Suppressor macrophage (primary cell): ENCODE data around the gene RALY.
"Not testable (repeated sequence)": the region's sequence is repeated elsewhere in the genome, so short reads cannot be mapped to it uniquely, and the experiment has no call there.

Experiments used
- DNase-seq, 4 experiments: peaks; one replicate each; pipeline ENCODE4 v3.0.0-alpha.2; 2020 to 2022

Gene RALY

GRCh38 chr20:34110025-34110744 lies 116.5 kb downstream of the RALY start:
- DNase-seq = no peak

- DNase-seq = peak; percentile 52 to 71 (median 67)
Observed at GRCh38 chr20:34110745-34111641, 117.3 kb downstream of the RALY start.

DNA sequence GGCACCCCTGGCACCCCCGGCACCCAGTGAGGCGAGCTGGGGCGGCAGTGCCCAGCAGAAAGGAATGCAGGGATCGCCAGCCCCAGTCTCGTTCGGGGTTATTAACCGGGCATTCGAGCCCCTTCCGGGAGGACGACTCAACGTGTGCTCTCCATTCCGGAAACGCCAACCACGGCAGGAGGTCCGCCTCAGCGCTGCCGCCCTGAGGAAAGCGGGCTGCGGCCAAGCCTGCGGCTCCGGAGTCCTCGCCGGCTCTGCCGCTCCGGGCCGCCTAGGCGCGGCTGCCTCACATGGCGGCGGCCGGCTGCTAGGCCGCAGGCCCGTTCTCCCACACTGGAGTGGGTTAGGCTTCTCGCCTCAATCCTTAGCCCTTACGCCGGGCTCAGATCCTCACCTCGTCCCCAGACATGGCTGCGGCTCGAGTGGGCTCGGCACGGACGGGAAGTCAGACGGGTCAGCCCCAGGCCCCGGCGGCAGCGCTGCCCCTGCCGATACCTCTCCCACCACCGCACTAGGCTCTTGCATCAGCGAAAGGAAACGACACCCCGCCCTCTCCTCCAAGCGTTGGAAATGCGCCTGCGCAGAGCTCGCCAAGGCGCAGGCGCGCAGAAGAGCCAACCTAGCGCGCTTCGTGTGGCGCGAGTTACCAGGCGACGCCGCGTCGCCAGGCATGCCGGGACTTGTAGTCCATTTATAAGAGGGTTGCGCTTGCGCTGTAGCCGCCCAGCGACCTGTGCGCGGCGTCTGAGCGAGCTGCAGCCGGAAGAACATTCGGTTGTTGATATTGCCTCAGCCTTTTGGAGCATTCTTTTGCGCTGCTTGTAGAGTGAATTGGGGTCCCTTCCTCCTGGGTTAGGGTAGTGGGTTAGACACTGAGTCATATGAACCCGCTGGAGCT lies 118.2 kb downstream of the RALY start, which contains the start of gene EIF2S2:
Gene EIF2S2 (minus strand): TSS at position 542 of the 898 bp plus-strand sequence. CDS start 133 bp downstream, at position 409.
- DNase-seq = peak; percentile 99 to 100 (median 100)

GRCh38 chr20:34112600-34113101 lies 118.9 kb downstream of the RALY start:
- peak in 3 of 4 experiments; percentile 48 to 54 (median 51) for DNase-seq

DNA sequence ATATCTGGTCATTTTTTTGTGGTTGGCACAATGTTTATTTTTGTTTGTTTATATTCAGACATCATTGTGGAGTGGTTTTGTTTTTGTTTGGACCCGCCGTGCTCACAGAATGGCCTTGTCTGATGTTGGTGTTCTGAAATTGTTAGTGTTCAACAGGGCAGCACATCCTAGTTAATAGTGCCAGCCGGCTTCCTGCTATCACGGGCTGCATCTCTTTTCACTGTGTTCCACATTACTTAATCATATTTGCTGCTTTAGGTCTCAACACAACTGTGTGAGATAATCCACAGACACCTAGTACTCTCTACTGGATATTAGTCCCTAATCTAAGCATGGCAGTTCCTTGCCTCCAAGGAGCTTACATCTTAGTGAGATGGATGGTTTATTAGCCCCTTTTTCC lies 121.1 kb downstream of the RALY start:
- no peak for DNase-seq

GRCh38 chr20:34115232-34115631 lies 121.5 kb downstream of the RALY start:
- no peak for DNase-seq

DNA sequence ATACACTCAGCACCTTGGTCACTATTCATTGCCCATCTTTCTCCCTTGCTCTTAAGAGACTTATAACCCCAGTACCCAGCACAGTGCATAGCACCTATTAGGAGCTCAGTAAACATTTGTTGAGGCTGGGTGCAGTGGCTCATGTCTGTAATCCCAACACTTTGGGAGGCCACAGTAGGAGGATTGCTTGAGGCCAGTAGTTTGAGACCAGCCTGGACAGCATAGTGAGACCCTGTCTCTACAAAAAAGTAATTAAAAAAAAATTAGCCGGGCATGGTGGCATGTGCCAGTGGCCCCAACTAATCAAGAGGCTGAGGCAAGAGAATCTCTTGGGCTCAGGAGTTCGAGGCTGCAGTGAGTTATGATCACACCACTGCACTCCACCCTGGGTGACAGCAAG lies 126.5 kb downstream of the RALY start:
- DNase-seq = no peak

GRCh38 chr20:34122274-34122980 lies 128.7 kb downstream of the RALY start:
- no peak for DNase-seq

GRCh38 chr20:34123309-34123708 lies 129.6 kb downstream of the RALY start:
- DNase-seq = no peak

DNA sequence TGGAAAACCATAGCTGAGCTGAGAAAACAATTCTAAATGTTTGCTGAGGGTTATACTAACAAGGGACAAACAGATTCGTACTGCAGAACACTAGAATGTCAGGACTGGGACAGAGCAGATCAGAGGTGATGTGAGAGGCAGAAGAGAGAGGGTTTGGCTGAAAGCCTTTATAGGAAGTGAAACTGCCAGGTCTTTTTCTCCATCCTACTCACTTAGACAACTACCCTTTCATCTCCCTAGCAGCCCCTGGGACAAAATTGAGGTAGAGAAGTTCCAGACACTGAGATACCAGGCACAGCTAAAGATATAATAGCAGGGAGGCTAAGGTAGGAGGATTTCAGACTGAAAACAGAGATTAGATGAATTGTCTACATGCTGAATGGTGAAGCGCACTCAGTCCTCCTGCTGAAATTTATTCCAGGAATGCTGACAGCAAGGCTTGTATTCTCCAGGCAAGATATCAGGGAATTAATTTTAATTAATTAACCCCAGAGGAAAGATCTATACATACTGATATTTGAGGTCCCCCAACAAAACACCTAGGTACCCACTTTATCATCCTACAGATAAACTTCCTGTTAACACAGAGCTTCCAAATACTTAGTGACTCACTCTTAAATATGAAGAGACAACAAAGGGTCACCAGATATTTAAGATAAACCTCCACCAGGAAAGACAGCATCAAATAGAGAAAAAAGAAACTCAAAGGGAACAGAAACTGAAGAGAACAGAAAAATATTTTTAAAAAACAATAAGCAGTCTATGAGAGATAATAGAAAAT lies 130.9 kb downstream of the RALY start:
- DNase-seq = peak in 2 of 4 experiments; percentile 11 to 12

DNA sequence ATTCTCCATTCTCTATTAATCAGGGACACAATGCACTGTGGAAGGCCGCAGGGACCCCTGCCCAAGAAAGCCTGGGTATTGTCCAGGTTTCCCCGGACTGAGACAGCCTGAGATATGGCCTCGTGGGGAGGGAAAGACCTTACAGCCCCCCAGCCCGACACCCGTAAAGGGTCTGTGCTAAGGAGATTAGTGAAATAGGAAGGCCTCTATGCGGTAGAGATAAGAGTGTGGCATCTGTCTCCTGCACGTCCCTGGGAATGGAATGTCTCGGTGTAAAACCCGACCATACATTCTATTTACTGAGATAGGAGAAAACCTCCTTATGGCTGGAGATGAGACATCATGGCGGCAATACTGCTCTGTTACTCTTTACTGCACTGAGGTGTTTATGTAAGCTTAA lies 134.1 kb downstream of the RALY start:
- no peak for DNase-seq

- DNase-seq = peak; percentile 73 to 85 (median 76)
Observed at GRCh38 chr20:34129518-34130162, 135.9 kb downstream of the RALY start.

GRCh38 chr20:34131491-34131890 lies 137.8 kb downstream of the RALY start:
- DNase-seq = no peak

DNA sequence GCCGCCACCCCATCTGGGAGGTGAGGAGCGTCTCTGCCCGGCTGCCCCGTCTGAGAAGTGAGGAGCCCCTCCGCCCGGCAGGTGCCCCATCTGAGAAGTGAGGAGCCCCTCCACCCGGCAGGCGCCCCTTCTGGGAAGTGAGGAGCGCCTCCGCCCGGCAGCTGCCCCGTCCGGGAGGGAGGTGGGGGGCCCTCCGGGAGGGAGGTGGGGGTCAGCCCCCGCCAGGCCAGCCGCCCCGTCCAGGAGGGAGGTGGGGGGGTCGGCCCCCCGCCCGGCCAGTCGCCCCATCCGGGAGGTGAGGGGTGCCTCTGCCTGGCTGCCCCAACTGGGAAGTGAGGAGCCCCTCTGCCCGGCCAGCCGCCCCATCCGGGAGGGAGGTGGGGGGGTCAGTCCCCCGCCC lies 138.8 kb downstream of the RALY start:
- not testable (repeated sequence) for DNase-seq

GRCh38 chr20:34132943-34133342 lies 139.2 kb downstream of the RALY start:
- DNase-seq = not testable (repeated sequence)

DNA sequence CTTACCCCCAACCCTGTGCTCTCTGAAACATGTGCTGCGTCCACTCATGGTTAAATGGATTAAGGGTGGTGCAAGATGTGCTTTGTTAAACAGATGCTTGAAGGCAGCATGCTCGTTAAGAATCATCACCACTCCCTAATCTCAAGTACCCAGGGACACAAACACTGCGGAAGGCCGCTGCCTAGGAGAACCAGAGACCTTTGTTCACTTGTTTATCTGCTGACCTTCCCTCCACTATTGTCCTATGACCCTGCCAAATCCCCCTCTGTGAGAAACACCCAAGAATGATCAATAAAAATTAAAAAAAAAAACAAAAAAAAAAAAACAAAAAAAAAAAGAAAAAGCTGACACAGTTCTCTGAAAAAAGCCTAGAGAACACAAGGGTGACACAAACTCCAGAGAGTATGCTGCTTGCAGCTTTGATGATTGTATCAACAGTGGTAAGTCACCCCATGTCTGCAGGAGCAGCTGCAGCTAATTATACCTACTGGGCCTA lies 139.7 kb downstream of the RALY start:
- not testable (repeated sequence) for DNase-seq
